ENCODE measurements around the gene EIF2S3.

GRCh38 chrX:24012266-24012665 is 42.5 kb upstream of the EIF2S3 start:
- TF ChIP-seq CTCF (IDR thresholded peaks at IDR 0.05), result no peak
- no peak for TF ChIP-seq POLR2AphosphoS5 (IDR thresholded peaks at IDR 0.05; ENCODE audit: low read depth, low read length)
- TF ChIP-seq YY1 (IDR thresholded peaks at IDR 0.05; ENCODE audit: low read depth), result no peak
- TF ChIP-seq FOXM1 (IDR thresholded peaks at IDR 0.05; ENCODE audit: low read depth), result no peak
- TF ChIP-seq NRF1 (IDR thresholded peaks at IDR 0.05; ENCODE audit: low read depth, low read length), result no peak
